ENCODE data around the gene SGCD. TPM values are rescaled to one million over a fixed set of nuclear protein-coding genes. Genes with fewer than 3 reads are reported as not detected.

SGCD gene
- polyA plus RNA-seq, 1 experiment, result 25.2 TPM

- ChIA-PET POLR2A (no interaction called here), CTCF (interaction anchor here (0.7 kb wide), 1 partner anchor 269 kb away, joined by 3 read pairs; no protein-coding TSS in a partner anchor)
- Histone ChIP-seq H3K27me3 (ENCODE audit: control insufficient read depth, insufficient read depth, low read length) (no peaks in the 10 kb centered on the region), H3K9me3 (ENCODE audit: control insufficient read depth, insufficient read depth, low read length) (no peaks in the 10 kb centered on the region), H3K27ac (ENCODE audit: low read depth, low read length) (no peak overlapping the region), H3K4me3 (ENCODE audit: low read depth, low read length) (no peak overlapping the region)
- DNase-seq (ENCODE audit: low read depth, low spot score), result no peak
- TF ChIP-seq CTCF (IDR thresholded peaks at IDR 0.05; ENCODE audit: low read depth, low read length), result no peak
These were observed 51.2 kb downstream of the SGCD start for GRCh38 chr5:156378159-156378558.

GRCh38 chr5:156379206-156379605 lies 52.2 kb downstream of the SGCD start:
- Histone ChIP-seq H3K9me3 (ENCODE audit: control insufficient read depth, insufficient read depth, low read length) (no peaks in the 10 kb centered on the region), H3K27ac (ENCODE audit: low read depth, low read length) (no peak overlapping the region), H3K4me3 (ENCODE audit: low read depth, low read length) (no peak overlapping the region), H3K27me3 (ENCODE audit: control insufficient read depth, insufficient read depth, low read length) (no peaks in the 10 kb centered on the region)
- no peak for TF ChIP-seq CTCF (IDR thresholded peaks at IDR 0.05; ENCODE audit: low read depth, low read length)
- no peak for DNase-seq (ENCODE audit: low read depth, low spot score)
- POLR2A ChIA-PET, result no interaction called here
- CTCF ChIA-PET, result interaction anchor here (0.7 kb wide), 1 partner anchor 268 kb away, joined by 3 read pairs; no protein-coding TSS in a partner anchor

- CTCF ChIA-PET, result no interaction called here
- no peak for TF ChIP-seq CTCF (IDR thresholded peaks at IDR 0.05; ENCODE audit: low read depth, low read length)
These were observed 53.9 kb downstream of the SGCD start for GRCh38 chr5:156380848-156381247.

GRCh38 chr5:156383510-156384265 lies 56.7 kb downstream of the SGCD start:
- TF ChIP-seq CTCF (IDR thresholded peaks at IDR 0.05; ENCODE audit: low read depth, low read length), result no peak
- H3K9me3 ChIP-seq (ENCODE audit: control insufficient read depth, insufficient read depth, low read length), result no peaks in the 10 kb centered on the region
- H3K27me3 ChIP-seq (ENCODE audit: control insufficient read depth, insufficient read depth, low read length), result no peaks in the 10 kb centered on the region
- no peak overlapping the region for H3K4me3 ChIP-seq (ENCODE audit: low read depth, low read length)
- H3K27ac ChIP-seq (ENCODE audit: low read depth, low read length), result no peak overlapping the region
- CTCF ChIA-PET, result no interaction called here
- DNase-seq (ENCODE audit: low read depth, low spot score), result peak; percentile 32
- POLR2A ChIA-PET, result interaction anchor here (1.2 kb wide), 1 partner anchor 16 kb away, joined by 6 read pairs; no protein-coding TSS in a partner anchor

More at GRCh38 chr5:156380848-156381247, 53.9 kb downstream of the SGCD start:
- no peak for DNase-seq (ENCODE audit: low read depth, low spot score)
- Histone ChIP-seq H3K9me3 (ENCODE audit: control insufficient read depth, insufficient read depth, low read length) (no peaks in the 10 kb centered on the region), H3K27ac (ENCODE audit: low read depth, low read length) (no peak overlapping the region), H3K27me3 (ENCODE audit: control insufficient read depth, insufficient read depth, low read length) (no peaks in the 10 kb centered on the region), H3K4me3 (ENCODE audit: low read depth, low read length) (no peak overlapping the region)
- POLR2A ChIA-PET, result no interaction called here

- H3K9me3 ChIP-seq (ENCODE audit: control insufficient read depth, insufficient read depth, low read length), result no peaks in the 10 kb centered on the region
- TF ChIP-seq CTCF (IDR thresholded peaks at IDR 0.05; ENCODE audit: low read depth, low read length), result no peak
- no peak overlapping the region for H3K4me3 ChIP-seq (ENCODE audit: low read depth, low read length)
- ChIA-PET POLR2A (no interaction called here), CTCF (no interaction called here)
- H3K27me3 ChIP-seq (ENCODE audit: control insufficient read depth, insufficient read depth, low read length), result no peaks in the 10 kb centered on the region
- no peak overlapping the region for H3K27ac ChIP-seq (ENCODE audit: low read depth, low read length)
- no peak for DNase-seq (ENCODE audit: low read depth, low spot score)
These were observed 58.5 kb downstream of the SGCD start for GRCh38 chr5:156385416-156385815.
